C4-2B (cell line): ENCODE results near the gene SMIM3.
"Not testable (repeated sequence)": the region's sequence is repeated elsewhere in the genome, so short reads cannot be mapped to it uniquely, and the experiment has no call there.

Experiments used
- H3K27ac ChIP-seq: fragments of 450-650 bp; 2 replicates; pipeline ENCODE4 v1.5.1; 2017
- ZFX ChIP-seq: fragments of 450-650 bp; IDR thresholded peaks from 2 replicates; pipeline ENCODE4 v1.6.1; 2017
- TF ChIP-seq, protein P1 (sequence below): fragments of 450-650 bp; conservative IDR thresholded peaks from 2 replicates; pipeline ENCODE4 v1.5.1; 2017; ENCODE audit warnings: mild to moderate bottlenecking

SMIM3 gene

DNA sequence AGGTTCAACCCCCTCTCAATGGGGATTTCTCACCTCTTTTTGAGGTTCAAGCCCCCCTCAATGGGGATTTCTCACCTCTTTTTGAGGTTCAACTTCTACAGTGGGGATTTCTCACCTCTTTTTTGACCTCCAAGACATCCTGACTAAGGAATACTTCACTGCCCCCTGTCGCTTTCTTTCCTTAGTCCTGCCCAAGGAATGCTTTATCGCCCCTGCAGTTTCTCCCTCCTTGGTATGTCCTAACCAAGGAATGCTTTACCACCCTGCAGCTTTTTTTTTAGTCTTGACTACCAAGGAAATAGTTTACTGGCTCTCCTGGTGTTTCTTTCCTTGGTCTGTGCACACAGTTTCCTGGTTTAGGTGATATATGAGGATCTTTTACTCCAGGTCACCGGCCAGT is 58.1 kb downstream of the SMIM3 start:
- no peak for TF ChIP-seq ZFX
- TF ChIP-seq, protein P1, sequence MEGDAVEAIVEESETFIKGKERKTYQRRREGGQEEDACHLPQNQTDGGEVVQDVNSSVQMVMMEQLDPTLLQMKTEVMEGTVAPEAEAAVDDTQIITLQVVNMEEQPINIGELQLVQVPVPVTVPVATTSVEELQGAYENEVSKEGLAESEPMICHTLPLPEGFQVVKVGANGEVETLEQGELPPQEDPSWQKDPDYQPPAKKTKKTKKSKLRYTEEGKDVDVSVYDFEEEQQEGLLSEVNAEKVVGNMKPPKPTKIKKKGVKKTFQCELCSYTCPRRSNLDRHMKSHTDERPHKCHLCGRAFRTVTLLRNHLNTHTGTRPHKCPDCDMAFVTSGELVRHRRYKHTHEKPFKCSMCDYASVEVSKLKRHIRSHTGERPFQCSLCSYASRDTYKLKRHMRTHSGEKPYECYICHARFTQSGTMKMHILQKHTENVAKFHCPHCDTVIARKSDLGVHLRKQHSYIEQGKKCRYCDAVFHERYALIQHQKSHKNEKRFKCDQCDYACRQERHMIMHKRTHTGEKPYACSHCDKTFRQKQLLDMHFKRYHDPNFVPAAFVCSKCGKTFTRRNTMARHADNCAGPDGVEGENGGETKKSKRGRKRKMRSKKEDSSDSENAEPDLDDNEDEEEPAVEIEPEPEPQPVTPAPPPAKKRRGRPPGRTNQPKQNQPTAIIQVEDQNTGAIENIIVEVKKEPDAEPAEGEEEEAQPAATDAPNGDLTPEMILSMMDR: no peak
- no peak overlapping the region for H3K27ac ChIP-seq

DNA sequence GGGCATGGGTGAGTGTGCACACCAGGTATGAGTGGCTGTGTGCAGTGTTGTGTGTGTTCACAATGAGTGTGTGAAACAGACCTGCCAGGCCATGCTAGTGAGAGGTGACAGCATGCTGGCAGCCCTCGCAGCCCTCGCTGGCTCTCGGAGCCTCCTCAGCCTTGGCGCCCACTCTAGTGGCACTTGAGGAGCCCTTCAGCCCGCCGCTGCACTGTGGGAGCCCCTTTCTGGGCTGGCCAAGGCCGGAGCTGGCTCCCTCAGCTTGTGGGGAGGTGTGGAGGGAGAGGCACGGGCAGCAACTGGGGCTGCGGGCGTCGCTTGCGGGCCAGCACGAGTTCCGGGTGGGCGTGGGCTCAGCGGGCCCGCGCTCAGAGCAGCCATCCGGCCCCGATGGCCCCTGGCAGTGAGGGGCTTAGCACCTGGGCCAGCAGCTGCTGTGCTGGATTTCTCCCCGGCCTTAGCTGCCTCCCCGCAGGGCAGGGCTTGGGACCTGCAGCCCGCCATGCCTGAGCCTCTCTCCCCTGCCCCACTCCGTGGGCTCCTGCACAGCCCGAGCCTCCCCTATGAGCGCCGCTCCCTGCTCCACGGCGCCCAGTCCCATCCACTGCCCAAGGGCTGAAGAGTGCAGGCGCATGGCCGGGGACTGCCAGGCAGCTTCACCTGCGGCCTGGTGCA is 66.8 kb downstream of the SMIM3 start:
- not testable (repeated sequence) for H3K27ac ChIP-seq

DNA sequence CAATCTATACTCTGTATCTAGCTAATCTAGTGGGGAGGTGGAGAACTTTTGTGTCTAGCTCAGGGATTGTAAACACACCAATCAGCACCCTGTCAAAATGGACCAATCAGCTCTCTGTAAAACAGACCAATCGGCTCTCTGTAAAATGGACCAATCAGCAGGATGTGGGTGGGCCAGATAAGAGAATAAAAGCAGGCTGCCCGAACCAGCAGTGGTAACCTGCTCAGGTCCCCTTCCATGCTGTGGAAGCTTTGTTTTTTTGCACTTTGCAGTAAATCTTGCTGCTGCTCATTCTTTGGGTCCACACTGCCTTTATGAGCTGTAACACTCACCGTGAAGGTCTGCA is 67.7 kb downstream of the SMIM3 start, which contains the start of gene IRGM:
IRGM (plus strand) TSS at position 214 of the 346 bp plus-strand sequence. CDS start 1,603 bp downstream, outside the sequence.
- H3K27ac ChIP-seq: not testable (repeated sequence)
